ENCODE results near the gene DHRS11. TPM values are rescaled to one million over a fixed set of nuclear protein-coding genes. Genes with fewer than 3 reads are reported as not detected.

DHRS11 gene
- total RNA-seq, 4 donors from 2014 or later, result 93.1 to 307 (median 214) TPM

- no peak for TF ChIP-seq POLR2AphosphoS5 (IDR thresholded peaks at IDR 0.05)
- no peak for TF ChIP-seq POLR2A (IDR thresholded peaks at IDR 0.05)
- no peak for TF ChIP-seq CTCF (IDR thresholded peaks at IDR 0.05)
- no peak for TF ChIP-seq EP300 (IDR thresholded peaks at IDR 0.05; ENCODE audit: low read depth)
- WGBS, 2 donors (ENCODE audit: low coverage in 1 of 2), result 72 to 82% methylated on average over 4 of the region's 4 CpGs
- in situ Hi-C loops (cut with MboI; ENCODE audit: low pct_ligation_motif_present in 1 of 4, low pct_unique_long_range_greater_than_20kb in 1 of 4, low sequenced_read_pairs in 3 of 4) (loop anchor here (5.0 to 25.0 kb wide), 6 partner anchors 124 to 614 kb away; no protein-coding TSS in a partner anchor), intact Hi-C loops (cut with DNase I; ENCODE audit: low total_unique reads) (no loop called here)
- no peak overlapping the region for H3K4me3 ChIP-seq
- H3K27ac ChIP-seq, result no peak overlapping the region
- H3K27me3 ChIP-seq, result peaks cover 23% of the 10 kb centered on the region
- no peaks in the 10 kb centered on the region for H3K9me3 ChIP-seq
- no peaks in the 10 kb centered on the region for H3K4me1 ChIP-seq
- H3K36me3 ChIP-seq, result no peaks in the 10 kb centered on the region
- no peak for DNase-seq
These were observed 39.3 kb downstream of the DHRS11 start for GRCh38 chr17:36631022-36631421.

- H3K4me1 ChIP-seq, result no peaks in the 10 kb centered on the region
- no peaks in the 10 kb centered on the region for H3K36me3 ChIP-seq
- intact Hi-C loops (cut with DNase I; ENCODE audit: low total_unique reads), result no loop called here
- peaks cover 32% of the 10 kb centered on the region for H3K27me3 ChIP-seq
- no peak for DNase-seq
- 51% methylated on average over 11 to 18 of the region's 18 CpGs for WGBS, 2 donors (ENCODE audit: low coverage in 1 of 2)
- no peak overlapping the region for H3K4me3 ChIP-seq
- in situ Hi-C loops (cut with MboI; ENCODE audit: low pct_ligation_motif_present in 1 of 4, low pct_unique_long_range_greater_than_20kb in 1 of 4, low sequenced_read_pairs in 3 of 4), result loop anchor here (5.0 to 25.0 kb wide), 6 partner anchors 122 to 612 kb away; no protein-coding TSS in a partner anchor
- TF ChIP-seq POLR2A (IDR thresholded peaks at IDR 0.05), result no peak
- no peak for TF ChIP-seq EP300 (IDR thresholded peaks at IDR 0.05; ENCODE audit: low read depth)
- no peak for TF ChIP-seq POLR2AphosphoS5 (IDR thresholded peaks at IDR 0.05)
- no peak for TF ChIP-seq CTCF (IDR thresholded peaks at IDR 0.05)
- H3K27ac ChIP-seq, result no peak overlapping the region
- H3K9me3 ChIP-seq, result no peaks in the 10 kb centered on the region
These were observed 41.5 kb downstream of the DHRS11 start for GRCh38 chr17:36632916-36633771.

- Histone ChIP-seq H3K36me3 (no peaks in the 10 kb centered on the region), H3K4me3 (no peak overlapping the region), H3K9me3 (no peaks in the 10 kb centered on the region), H3K4me1 (peaks cover 4 to 20% (median 17%) of the 10 kb centered on the region in 4 donors), H3K27me3 (peaks cover 82% of the 10 kb centered on the region), H3K27ac (no peak overlapping the region)
- TF ChIP-seq POLR2A (IDR thresholded peaks at IDR 0.05) (no peak), POLR2AphosphoS5 (IDR thresholded peaks at IDR 0.05) (no peak), CTCF (IDR thresholded peaks at IDR 0.05) (no peak), EP300 (IDR thresholded peaks at IDR 0.05; ENCODE audit: low read depth) (no peak)
- intact Hi-C loops (cut with DNase I; ENCODE audit: low total_unique reads) (no loop called here), in situ Hi-C loops (cut with MboI; ENCODE audit: low pct_ligation_motif_present in 1 of 4, low pct_unique_long_range_greater_than_20kb in 1 of 4, low sequenced_read_pairs in 3 of 4) (loop anchor here in 3 of 4 donors (25.0 kb wide), 3 partner anchors 397 to 597 kb away; no protein-coding TSS in a partner anchor)
- no peak for DNase-seq
- 78 to 100% methylated on average over 2 of the region's 2 CpGs for WGBS, 2 donors (ENCODE audit: low coverage in 1 of 2)
These were observed 48.7 kb downstream of the DHRS11 start for GRCh38 chr17:36640346-36640745.

GRCh38 chr17:36640836-36641235 is 49.2 kb downstream of the DHRS11 start:
- WGBS, 2 donors (ENCODE audit: low coverage in 1 of 2), result 75 to 90% methylated on average over 2 to 10 of the region's 10 CpGs
- DNase-seq, result no peak
- in situ Hi-C loops (cut with MboI; ENCODE audit: low pct_ligation_motif_present in 1 of 4, low pct_unique_long_range_greater_than_20kb in 1 of 4, low sequenced_read_pairs in 3 of 4), result loop anchor here in 3 of 4 donors (25.0 kb wide), 3 partner anchors 396 to 596 kb away; no protein-coding TSS in a partner anchor
- peaks cover 4 to 21% (median 19%) of the 10 kb centered on the region in 4 donors for H3K4me1 ChIP-seq
- TF ChIP-seq CTCF (IDR thresholded peaks at IDR 0.05) (no peak), POLR2A (IDR thresholded peaks at IDR 0.05) (no peak), EP300 (IDR thresholded peaks at IDR 0.05; ENCODE audit: low read depth) (no peak), POLR2AphosphoS5 (IDR thresholded peaks at IDR 0.05) (no peak)
- H3K27me3 ChIP-seq, result peaks cover 82% of the 10 kb centered on the region
- intact Hi-C loops (cut with DNase I; ENCODE audit: low total_unique reads), result no loop called here
- H3K27ac ChIP-seq, result no peak overlapping the region
- no peak overlapping the region for H3K4me3 ChIP-seq
- no peaks in the 10 kb centered on the region for H3K9me3 ChIP-seq
- H3K36me3 ChIP-seq, result no peaks in the 10 kb centered on the region
